CD4-positive, alpha-beta T cell treated with Interleukin-4 for 1 hour (primary cell): ENCODE data around the gene LRRIQ1.
A peak's percentile ranks its signal among the peaks of the same experiment; 100 is the strongest.
"Not testable (repeated sequence)": the region's sequence is repeated elsewhere in the genome, so short reads cannot be mapped to it uniquely, and the experiment has no call there.

Source experiments
- DNase-seq, 2 donors: peaks; one replicate each; pipeline ENCODE4 v3.0.0-alpha.2; 2020 to 2022

The LRRIQ1 gene, protein sequence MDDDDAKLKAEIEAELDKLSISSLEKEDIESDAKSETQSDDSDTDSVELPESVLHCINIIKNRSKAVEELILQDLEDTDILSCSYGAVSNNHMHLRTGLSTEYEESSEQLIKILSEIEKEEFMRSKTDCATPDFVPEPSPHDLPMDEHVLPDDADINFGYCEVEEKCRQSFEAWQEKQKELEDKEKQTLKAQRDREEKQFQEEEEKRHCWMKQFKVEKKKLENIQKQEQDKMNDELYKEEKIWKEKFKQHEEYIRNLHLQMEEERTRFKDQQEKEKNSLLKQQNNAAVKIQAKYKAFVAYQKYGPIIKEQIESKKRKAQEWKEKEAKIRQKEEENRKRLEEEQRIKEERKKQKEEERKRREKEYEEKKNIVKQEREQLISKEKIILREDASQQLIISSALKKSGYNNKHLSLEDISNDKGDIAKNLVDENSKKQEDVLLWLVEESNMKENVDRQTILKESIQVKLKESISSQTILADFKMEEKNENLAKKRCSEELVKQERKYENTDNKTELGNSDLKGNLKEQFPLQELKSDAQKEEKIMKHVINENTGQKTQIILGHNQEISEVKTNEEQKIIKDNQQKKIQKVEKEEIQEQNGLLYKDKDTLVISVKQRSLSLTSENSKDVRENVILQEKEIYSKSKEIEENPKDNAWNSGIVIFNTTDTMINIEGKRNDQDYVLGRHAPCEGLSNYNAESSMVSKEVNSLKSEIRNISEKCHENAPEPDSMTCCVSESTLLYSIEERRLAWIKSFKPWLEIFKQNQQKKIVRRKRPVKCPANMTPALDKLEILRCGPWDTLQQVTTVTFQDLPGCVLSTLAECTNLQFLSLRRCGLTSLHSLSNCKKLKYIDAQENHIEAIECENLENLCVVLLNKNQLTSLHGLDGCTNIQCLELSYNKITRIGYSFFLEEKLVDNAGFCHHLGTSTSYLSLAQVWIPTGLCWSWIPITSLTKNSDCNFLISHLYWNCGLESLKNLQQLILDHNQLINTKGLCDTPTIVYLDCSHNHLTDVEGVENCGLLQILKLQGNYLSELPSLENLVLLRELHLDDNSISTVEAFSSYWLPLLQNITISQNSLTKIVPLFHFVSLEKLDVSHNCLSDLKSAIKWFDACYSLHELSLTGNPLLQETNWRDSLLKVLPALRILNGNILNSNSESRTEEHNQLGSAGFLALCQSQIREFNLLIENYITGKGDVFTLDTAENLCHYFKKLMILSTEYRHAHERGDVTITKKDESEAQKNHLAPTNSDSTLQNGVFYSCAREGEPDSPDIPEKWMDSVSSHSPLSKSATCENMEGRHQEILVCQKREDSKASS (N-terminal part only)

DNA sequence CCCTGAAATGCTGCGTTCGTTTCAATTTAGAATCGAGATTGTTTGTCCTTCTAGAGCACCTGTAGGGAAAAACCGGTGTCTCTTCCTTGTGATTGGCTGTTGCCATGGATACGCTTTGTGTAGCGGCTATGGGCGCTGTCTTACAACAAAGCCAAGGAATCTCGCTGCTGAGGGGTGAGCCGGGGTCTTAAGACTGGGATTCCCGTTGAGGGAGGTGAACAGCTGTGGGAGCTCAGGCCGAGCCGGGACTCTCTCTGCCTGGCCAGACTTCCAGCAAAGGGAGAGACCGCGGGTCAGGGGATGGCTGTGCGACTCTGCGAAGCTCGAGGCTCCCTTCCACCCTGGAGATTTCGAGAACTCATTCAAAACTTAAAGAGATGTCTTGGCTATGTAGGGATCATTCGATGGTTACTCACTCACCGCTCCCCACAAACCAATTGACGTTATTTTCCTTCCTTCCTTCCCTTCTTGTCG, at the start of gene LRRIQ1, which contains the start of gene TSPAN19:
TSS of gene LRRIQ1 (plus strand) at position 118 of the 474 bp plus-strand sequence. CDS start 1,826 bp downstream, outside the sequence.
TSS of gene TSPAN19 (minus strand) at position 44 of the 474 bp plus-strand sequence. CDS start 6,331 bp downstream, outside the sequence.
- DNase-seq: peak; percentile 12 to 25

DNA sequence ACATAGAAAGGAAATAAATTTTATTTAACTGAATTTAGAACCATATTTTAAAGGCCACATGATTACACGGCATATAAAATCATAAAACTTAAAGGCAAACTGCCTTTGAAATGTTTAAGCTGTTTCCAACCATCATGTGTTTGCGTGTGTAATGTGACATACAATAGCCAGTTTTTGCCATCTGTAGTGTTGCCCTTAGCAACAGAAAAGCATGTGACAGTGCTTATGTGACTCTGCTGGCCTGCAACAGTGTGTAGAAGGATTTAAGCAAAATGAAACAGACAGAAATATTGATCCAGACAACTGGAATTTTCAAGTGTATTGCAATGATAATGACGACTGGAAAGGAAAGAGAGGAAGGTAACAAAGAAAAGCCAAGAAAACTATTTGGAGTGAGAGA, 49.6 kb upstream of the LRRIQ1 start:
- DNase-seq: no peak

DNA sequence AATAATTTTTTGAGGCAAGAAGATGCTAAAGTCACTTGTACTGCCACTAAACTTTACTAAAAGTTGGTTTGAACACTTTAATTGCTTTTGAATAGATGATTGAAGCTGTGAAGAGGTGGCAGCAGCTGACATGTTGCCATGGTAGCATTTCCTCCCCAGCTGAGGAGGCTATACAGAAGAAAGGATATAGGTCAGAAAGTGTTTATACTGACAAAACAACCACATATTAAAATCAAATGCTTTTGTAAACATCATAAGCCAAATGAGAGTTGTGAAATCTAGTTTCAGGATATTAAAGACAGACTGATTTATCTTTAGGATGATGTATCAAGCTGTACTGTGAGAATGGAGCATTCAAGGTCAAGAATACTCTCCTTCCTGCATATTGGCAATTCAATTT, 41.7 kb upstream of the LRRIQ1 start:
- DNase-seq: peak in 1 of 2 donors; percentile 2

DNA sequence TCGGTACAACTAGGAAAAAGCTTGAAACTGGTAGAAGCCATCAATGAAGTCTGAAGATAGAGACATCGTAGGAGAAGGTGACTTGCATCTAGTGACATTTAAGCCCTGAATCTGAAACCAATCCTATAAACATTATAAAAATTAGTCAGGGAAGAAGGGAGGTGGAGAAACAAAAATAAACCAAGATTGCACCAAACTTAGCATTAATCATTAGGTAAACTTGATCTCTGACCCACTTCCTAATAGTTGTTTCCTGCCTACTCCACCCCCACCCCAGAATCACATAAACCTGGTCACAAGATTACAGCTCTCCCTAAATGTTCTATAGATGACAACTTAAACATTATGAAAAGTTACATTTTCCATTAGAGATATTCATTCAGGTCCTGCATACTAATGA, 40.5 kb upstream of the LRRIQ1 start:
- DNase-seq: no peak

DNA sequence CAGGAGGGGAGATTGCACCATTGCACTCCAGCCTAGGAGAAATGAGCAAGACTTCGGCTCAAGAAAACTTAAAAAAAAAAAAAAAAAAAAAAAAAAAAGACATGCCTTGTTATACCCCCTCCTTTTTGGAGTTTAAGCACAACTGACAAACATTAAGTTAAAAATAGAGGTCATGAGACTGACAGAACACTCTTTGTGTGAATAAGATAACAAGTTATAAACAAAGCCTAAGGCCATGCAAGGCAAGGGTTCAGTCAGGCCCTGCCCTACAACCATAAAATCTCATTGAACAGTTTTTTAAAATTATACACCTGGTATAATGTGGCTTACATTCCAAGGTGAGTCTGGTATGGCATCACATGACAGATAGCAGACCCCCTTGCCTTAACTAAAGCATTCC, 39.4 kb upstream of the LRRIQ1 start:
- no peak for DNase-seq

DNA sequence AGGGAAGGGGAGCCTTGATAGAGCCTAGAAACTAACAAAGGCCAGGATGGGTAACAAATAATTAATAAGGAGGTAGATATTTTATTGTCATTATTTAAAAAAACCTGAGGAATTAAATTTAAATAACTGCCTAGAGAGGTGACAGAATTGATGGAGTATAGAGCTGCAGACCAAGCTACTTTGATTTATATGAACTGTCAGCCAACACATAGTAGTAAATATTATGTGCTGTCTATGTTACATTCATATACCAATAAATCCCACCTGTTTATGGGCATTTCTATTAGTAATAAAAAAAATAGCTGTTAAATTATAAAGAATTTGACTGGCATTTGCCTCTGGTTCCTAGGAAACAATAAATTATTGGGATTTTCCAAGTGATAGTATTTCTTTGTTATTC, 37.8 kb upstream of the LRRIQ1 start:
- no peak for DNase-seq

DNA sequence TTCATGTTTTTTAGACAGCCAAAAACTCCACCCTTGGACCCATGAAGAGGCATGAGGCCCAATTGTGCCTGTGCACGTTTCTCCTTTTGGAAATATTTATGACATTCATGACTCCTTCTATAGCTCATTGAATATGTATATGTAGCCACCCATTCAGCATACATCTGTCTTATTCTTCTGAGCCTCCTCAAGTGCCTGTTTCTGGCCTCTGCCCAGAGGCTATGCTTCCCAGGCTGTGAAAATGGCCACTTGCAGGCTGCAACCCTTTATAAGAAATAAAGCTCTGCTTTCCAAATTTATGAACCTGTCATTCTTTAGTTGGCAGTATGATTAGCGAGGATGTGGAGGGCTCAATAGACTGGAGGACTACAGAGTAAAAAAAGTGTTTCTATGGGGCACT, 35.4 kb upstream of the LRRIQ1 start:
- no peak for DNase-seq

DNA sequence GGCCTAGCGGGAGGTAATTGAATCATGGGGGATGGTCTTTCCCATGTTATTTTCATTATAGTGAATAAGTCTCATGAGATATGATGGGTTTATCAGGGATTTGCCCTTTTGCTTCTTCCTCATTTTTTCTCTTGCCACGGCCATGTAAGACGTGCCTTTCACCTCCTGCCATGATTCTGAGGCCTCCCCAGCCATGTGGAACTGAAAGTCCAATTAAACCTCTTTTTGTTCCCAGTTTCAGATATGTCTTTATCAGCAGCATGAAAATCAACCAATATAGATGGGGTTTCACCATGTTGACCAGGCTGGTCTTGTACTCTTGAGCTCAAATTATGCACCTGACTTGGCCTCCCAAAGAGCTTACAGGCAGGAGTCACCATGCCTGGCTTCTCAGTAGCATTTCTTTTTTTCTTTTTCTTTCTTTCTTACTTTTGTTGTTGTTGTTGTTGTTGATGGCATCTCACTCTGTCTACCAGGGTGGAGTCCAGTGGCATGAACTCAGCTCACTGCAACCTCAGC, 33.3 kb upstream of the LRRIQ1 start:
- no peak for DNase-seq

DNA sequence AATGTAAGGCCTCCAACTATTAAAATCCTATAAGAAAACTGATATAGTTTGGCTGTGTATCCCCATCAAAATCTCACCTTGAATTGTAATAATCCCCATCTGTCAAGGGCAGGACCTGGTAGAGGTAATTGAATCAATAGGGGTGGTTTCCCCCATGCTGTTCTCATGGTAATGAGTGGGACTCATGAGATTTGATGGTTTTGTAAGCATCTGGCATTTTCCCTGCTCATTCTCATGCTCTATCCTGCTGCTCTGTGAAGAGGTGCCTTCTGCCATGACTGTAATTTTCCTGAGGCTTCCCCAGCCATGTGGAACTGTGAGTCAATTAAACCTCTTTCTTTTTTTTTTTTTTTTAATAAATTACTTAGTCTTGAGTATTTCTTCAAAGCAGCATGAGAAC, 31.9 kb upstream of the LRRIQ1 start:
- DNase-seq: no peak

DNA sequence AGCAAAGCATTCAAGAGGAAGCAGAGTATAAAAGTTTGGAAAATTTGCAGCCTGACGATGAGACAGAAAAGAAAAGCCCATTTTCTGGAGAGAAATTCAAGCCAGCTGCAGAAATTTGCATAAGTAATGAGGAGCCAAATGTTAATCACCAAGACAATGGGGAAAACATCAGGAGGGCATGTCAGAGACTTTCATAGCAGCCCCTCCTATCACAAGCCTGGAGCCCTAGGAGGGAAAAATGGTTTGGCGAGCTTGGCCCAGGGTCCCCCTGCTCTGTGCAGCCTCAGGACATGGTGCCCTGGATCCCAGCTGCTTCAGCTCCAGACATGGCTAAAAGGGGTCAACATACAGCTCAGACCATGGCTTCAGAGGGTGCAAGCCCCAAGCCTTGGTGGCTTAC, 31.1 kb upstream of the LRRIQ1 start:
- DNase-seq: not testable (repeated sequence)

DNA sequence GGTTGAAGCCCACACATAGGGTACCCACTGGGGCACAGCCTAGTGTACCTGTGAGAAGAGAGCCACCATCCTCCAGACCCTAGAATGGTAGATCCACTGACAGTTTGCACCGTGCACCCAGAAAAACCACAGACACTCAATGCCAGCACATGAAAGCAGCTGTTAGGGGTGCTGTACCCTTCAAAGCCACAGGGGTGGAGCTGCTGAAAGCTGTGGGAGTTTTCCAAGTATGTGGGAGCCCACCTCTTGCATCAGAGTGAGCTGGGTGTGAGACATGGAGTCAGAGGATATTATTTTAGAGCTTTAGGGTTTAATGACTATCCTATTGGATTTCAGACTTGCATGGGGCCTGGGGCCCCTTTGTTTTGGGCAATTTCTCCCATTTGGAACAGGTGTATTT, 30.5 kb upstream of the LRRIQ1 start:
- no peak for DNase-seq

DNA sequence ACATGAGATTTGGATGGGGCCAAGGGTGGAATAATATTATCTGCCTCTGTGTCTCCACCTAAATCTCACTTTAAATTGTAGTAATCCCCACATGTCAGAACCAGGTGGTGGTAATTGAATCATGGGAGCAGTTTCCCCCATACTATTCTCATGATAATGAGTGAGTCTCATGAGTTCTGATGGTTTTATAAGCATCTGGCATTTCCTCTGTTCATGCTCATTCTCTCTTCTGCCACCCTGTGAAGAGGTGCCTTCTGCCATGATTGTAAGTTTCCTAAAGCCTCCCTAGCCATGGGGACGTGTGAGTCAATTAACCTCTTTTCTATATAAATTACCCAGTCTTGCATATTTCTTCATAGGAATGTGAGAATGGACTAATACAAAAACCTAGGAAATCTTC, 29.9 kb upstream of the LRRIQ1 start:
- no peak for DNase-seq

DNA sequence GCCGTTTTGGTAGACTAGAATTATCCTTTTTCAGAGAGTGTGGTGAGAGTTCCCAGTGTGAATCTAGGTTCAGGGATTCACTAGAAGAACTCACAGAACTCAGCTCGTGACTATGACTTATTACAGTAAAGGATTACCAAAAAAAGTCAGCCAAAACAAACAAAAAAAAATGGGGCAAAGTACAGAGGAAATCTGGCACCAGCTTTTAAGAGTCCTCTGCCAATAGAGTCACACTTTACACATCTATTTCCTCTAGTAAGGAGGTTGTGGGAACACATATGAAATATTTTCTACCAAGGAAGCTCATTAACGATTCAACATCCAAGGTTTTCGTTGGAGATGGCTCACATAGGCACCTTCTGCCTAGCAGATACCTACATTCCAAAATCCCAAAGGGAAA, 28.3 kb upstream of the LRRIQ1 start:
- no peak for DNase-seq

DNA sequence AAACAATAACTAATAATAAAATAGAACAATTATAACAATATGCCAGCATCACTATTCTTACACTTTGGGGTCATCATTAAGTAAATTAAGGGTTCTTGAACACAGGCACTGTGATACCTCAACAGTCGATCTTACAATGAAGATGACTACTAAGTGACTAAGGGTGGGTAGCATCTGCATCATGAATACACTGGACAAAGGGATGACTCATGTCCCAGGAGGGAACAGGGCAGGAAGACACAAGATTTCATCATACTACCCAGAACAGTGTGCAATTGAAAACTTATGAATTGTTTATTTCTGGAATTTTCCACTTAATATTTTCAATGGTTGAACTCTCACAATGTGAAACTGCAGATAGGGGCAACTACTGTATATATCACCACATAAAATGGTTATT, 19.7 kb upstream of the LRRIQ1 start:
- no peak for DNase-seq

DNA sequence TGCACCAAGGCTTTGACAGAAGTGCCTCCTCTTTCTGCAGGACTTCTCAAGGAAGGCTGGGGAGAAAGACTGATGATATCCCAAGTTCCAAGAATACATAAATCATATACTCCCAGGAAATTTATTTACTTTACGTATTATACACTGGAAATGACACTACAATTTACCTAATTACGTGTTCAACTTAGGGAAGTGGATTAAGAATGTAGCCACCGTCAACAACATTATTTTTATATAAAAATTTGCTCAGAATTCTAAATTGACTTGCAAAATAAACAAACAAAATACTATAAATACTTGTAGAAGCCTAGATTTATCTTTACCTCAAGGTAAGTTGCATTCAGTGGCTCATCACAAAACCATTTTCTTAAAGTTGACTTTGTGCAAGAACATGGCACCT, 19.0 kb upstream of the LRRIQ1 start:
- DNase-seq: no peak

DNA sequence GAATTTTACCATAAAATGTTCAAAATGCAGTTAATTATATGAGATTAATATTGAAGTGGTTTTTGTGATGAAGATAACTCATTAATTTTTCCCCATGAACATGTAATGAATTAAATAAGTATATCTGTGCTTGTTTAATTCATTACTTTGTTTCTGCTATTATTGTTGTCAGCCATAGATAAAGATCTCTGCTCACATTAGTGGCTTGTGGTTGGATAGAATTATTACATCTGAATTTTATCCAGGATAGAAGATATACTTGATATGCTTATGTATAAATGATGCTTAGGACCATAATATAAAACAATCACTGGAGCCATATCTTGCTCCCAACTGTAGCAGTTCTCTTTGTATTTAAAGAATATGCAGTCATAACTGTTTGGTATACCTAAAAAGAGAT, 18.5 kb upstream of the LRRIQ1 start:
- DNase-seq: no peak

DNA sequence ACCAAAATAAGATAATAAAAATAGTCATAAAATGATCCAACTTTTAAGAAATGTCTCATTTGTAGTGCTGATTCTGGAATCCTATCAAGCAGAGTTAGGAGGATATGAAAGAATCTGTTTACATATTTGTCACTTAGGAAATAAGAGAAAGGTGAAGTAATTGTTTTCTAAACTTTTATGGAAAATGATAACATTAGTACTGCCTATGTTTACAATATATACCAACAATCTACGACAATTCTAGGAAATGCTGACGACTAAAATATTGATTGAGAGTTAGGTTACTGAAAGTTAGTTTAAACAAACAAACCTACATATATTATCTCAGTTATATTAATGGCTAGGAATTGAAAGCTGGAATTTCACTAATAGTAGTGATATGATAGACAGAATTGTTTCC, 18.1 kb upstream of the LRRIQ1 start:
- DNase-seq: no peak

DNA sequence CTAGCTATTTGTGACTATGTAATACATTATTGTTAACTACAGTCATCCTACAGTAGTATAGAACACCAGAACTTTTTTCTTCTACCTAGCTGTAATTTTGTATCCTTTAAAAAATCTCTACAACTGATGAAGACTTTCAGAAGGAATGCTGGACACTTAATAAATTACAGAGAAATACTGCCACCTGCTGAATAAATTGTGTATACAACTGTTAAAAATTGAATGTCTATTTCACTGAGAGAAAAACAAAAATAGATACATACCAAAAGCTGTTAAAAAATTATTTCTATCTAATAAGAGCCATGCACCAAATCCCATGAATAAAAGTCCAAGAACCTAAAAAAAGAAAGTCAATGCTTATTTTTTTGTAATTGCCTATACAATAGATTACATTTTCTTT, 6.7 kb upstream of the LRRIQ1 start:
- peak in 1 of 2 donors; percentile 5 for DNase-seq

DNA sequence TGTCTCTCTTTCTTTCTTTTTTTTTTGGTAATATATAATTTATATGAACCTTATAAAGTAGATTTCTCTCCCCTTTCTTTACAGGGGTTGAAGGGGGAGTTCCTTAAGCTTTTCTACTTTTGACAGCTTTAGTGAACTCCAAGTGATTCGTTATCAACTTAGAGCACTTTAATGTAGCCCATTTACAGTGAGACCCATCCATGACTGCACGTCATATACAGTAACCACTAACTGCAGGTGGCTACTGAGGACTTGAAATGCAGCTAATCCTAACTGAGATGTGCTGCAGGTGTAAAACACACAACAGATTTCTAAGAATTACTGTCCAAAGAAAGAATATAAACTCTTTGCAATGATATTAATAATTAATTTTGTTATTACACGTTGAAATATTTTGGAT, 582 bp downstream of the LRRIQ1 start:
- DNase-seq: no peak

DNA sequence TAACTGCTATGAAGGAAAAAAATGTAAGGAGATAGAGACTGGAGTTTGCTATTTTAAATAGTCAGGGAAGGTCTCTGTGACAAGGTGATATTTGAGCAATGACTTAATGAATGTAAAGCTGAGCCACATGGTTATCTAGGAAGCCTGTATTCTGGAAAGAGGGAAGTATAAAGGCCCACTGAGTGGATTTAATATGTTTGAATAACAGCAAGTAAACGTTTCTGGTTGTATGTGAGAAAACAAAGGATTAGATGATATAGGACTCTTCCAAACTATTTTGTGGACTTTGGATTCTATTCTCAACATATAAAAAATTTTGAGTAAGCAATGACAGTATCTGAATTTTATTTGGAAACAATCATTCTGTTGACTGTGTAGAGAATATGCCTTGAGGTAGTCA, 5.2 kb downstream of the LRRIQ1 start:
- DNase-seq: no peak

DNA sequence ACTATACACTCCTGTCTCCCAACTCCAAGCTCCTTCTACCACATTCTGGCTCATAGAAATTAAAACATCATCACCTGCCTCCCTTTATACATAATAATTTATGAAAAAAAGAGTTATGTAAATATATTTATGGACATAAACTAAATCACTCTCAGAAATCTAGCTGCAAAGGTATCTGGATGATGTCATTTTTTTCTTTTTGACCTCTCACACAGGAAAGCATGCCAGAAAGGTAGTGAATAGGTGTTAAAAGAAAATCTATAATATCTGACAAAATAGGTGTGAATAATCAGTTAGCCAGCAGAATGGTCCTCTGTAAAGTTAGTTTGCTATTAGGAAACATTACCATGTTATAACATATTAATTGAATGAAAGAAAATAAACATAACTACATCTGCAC, 7.7 kb downstream of the LRRIQ1 start:
- no peak for DNase-seq

DNA sequence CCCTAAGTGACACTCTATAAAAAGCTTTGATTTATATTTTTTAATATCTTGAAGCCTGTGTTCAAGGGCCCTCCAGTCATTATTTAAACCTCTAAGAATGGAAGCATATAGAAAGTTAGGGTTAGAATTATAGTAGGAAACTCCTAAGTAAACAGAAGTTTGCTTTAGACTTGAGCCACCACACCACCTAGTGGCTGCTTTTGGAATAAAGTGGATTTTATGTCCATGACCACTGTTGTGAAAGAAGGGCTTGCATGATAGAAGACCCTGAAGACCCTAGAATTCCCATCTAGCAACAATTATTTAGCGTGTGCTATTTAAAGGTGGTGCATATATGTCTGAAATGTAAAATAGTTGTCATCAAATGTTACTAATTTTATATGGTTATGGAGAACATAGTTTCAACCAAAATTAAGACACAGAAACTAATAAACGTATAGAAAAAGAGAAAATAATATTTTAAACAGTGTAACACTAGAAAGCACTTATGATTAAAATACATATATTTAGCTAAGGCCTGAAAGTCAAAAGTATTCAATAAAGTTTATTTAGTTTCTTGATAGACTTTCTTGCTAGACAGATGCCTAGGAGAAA, 21.3 kb downstream of the LRRIQ1 start:
- DNase-seq: peak; percentile 11 to 18
